ENCODE results near the gene DNAH7.

The DNAH7 gene

DNA sequence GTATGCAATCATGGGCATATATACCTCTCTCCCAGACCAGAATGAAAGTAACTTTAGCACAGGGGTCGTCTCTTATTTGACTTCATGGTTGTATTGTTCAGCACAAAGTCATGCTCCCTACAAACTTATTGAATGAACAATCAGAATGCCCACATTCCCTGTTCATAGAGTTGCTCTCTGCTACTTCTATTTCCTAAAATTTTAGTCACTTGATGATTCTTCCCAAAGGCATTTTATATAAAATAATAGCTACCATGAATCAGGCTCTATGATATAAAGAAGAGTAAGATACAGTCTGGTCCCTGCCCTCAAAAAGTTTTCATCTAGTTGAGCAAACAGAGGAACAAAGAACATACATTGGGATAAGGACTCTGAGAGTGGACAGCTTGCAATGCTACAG, 249.4 kb downstream of the DNAH7 start:
- no peaks in the 10 kb centered on the region for H3K9me3 ChIP-seq (ENCODE audit: control extremely low read depth in 1 of 5, control insufficient read depth in 4 of 5, insufficient read depth in 2 of 5, low read depth in 1 of 5, low read length in 4 of 5)
- CTCF ChIA-PET, result interaction anchor here (1.1 kb wide), 1 partner anchor 9 kb away, joined by 5 read pairs; no protein-coding TSS in a partner anchor
- no peak overlapping the region for H3K27ac ChIP-seq (ENCODE audit: insufficient read depth in 1 of 2, low read depth in 1 of 2, low read length in 2 of 2, poor library complexity in 1 of 2, severe bottlenecking in 2 of 2)
- H3K36me3 ChIP-seq (ENCODE audit: control insufficient read depth in 4 of 4, insufficient read depth in 4 of 4, low read length in 3 of 4), result no peaks in the 10 kb centered on the region
- no peak overlapping the region for H3K4me3 ChIP-seq (ENCODE audit: control insufficient read depth in 1 of 7, extremely low read depth in 1 of 7, insufficient read depth in 4 of 7, low read depth in 2 of 7, low read length in 6 of 7)
- 67% methylated on average over 1 of the region's 1 CpG for WGBS (ENCODE audit: insufficient coverage)
- H3K4me1 ChIP-seq (ENCODE audit: control extremely low read depth in 1 of 4, control insufficient read depth in 4 of 4, insufficient read depth in 4 of 4, low read length in 3 of 4), result peaks cover 0 to 16% (median 8%) of the 10 kb centered on the region in 4 experiments
- POLR2A ChIA-PET, result no interaction called here
- no peaks in the 10 kb centered on the region for H3K27me3 ChIP-seq (replicated peaks in 2 of 5; ENCODE audit: control insufficient read depth in 4 of 5, insufficient read depth in 5 of 5, low read length in 4 of 5)
- no peak for DNase-seq

- H3K9me3 ChIP-seq (ENCODE audit: control extremely low read depth in 1 of 5, control insufficient read depth in 4 of 5, insufficient read depth in 2 of 5, low read depth in 1 of 5, low read length in 4 of 5), result no peaks in the 10 kb centered on the region
- no peaks in the 10 kb centered on the region for H3K36me3 ChIP-seq (ENCODE audit: control insufficient read depth in 4 of 4, insufficient read depth in 4 of 4, low read length in 3 of 4)
- DNase-seq, result peak in 2 of 3 donors; percentile 15 to 23
- H3K4me1 ChIP-seq (ENCODE audit: control extremely low read depth in 1 of 4, control insufficient read depth in 4 of 4, insufficient read depth in 4 of 4, low read length in 3 of 4), result peaks cover 0 to 16% (median 8%) of the 10 kb centered on the region in 4 experiments
- ChIA-PET POLR2A (no interaction called here), CTCF (no interaction called here)
- no peaks in the 10 kb centered on the region for H3K27me3 ChIP-seq (replicated peaks in 2 of 5; ENCODE audit: control insufficient read depth in 4 of 5, insufficient read depth in 5 of 5, low read length in 4 of 5)
- no peak overlapping the region for H3K27ac ChIP-seq (ENCODE audit: insufficient read depth in 1 of 2, low read depth in 1 of 2, low read length in 2 of 2, poor library complexity in 1 of 2, severe bottlenecking in 2 of 2)
- H3K4me3 ChIP-seq (ENCODE audit: control insufficient read depth in 1 of 7, extremely low read depth in 1 of 7, insufficient read depth in 4 of 7, low read depth in 2 of 7, low read length in 6 of 7), result no peak overlapping the region
- 40% methylated on average over 1 of the region's 3 CpGs for WGBS (ENCODE audit: insufficient coverage)
These were observed 250.1 kb downstream of the DNAH7 start for GRCh38 chr2:195818526-195818925.

- Histone ChIP-seq H3K27ac (ENCODE audit: insufficient read depth in 1 of 2, low read depth in 1 of 2, low read length in 2 of 2, poor library complexity in 1 of 2, severe bottlenecking in 2 of 2) (no peak overlapping the region), H3K4me3 (ENCODE audit: control insufficient read depth in 1 of 7, extremely low read depth in 1 of 7, insufficient read depth in 4 of 7, low read depth in 2 of 7, low read length in 6 of 7) (no peak overlapping the region), H3K36me3 (ENCODE audit: control insufficient read depth in 4 of 4, insufficient read depth in 4 of 4, low read length in 3 of 4) (no peaks in the 10 kb centered on the region), H3K9me3 (ENCODE audit: control extremely low read depth in 1 of 5, control insufficient read depth in 4 of 5, insufficient read depth in 2 of 5, low read depth in 1 of 5, low read length in 4 of 5) (no peaks in the 10 kb centered on the region), H3K27me3 (replicated peaks in 2 of 5; ENCODE audit: control insufficient read depth in 4 of 5, insufficient read depth in 5 of 5, low read length in 4 of 5) (no peaks in the 10 kb centered on the region), H3K4me1 (ENCODE audit: control extremely low read depth in 1 of 4, control insufficient read depth in 4 of 4, insufficient read depth in 4 of 4, low read length in 3 of 4) (peaks cover 0 to 16% (median 8%) of the 10 kb centered on the region in 4 experiments)
- CTCF ChIA-PET, result no interaction called here
- DNase-seq, result peak in 2 of 3 donors; percentile 25 to 50
- POLR2A ChIA-PET, result interaction anchor here (1.0 kb wide), 1 partner anchor 8 kb away, joined by 3 read pairs; no protein-coding TSS in a partner anchor
These were observed 250.5 kb downstream of the DNAH7 start for GRCh38 chr2:195818106-195818505.

- H3K27ac ChIP-seq (ENCODE audit: insufficient read depth in 1 of 2, low read depth in 1 of 2, low read length in 2 of 2, poor library complexity in 1 of 2, severe bottlenecking in 2 of 2), result no peak overlapping the region
- no peaks in the 10 kb centered on the region for H3K9me3 ChIP-seq (ENCODE audit: control extremely low read depth in 1 of 5, control insufficient read depth in 4 of 5, insufficient read depth in 2 of 5, low read depth in 1 of 5, low read length in 4 of 5)
- ChIA-PET POLR2A (no interaction called here), CTCF (no interaction called here)
- peaks cover 0 to 10% (median 6%) of the 10 kb centered on the region in 4 experiments for H3K4me1 ChIP-seq (ENCODE audit: control extremely low read depth in 1 of 4, control insufficient read depth in 4 of 4, insufficient read depth in 4 of 4, low read length in 3 of 4)
- no peaks in the 10 kb centered on the region for H3K27me3 ChIP-seq (replicated peaks in 2 of 5; ENCODE audit: control insufficient read depth in 4 of 5, insufficient read depth in 5 of 5, low read length in 4 of 5)
- no peak for DNase-seq
- no peak overlapping the region for H3K4me3 ChIP-seq (ENCODE audit: control insufficient read depth in 1 of 7, extremely low read depth in 1 of 7, insufficient read depth in 4 of 7, low read depth in 2 of 7, low read length in 6 of 7)
- WGBS (ENCODE audit: insufficient coverage), result no CpG with 5 or more reads among the region's 2 CpGs
- no peaks in the 10 kb centered on the region for H3K36me3 ChIP-seq (ENCODE audit: control insufficient read depth in 4 of 4, insufficient read depth in 4 of 4, low read length in 3 of 4)
These were observed 253.6 kb downstream of the DNAH7 start for GRCh38 chr2:195815083-195815482.

- H3K4me3 ChIP-seq (ENCODE audit: control insufficient read depth in 1 of 7, extremely low read depth in 1 of 7, insufficient read depth in 4 of 7, low read depth in 2 of 7, low read length in 6 of 7), result no peak overlapping the region
- WGBS (ENCODE audit: insufficient coverage), result 100% methylated on average over 1 of the region's 3 CpGs
- H3K9me3 ChIP-seq (ENCODE audit: control extremely low read depth in 1 of 5, control insufficient read depth in 4 of 5, insufficient read depth in 2 of 5, low read depth in 1 of 5, low read length in 4 of 5), result no peaks in the 10 kb centered on the region
- H3K27me3 ChIP-seq (replicated peaks in 2 of 5; ENCODE audit: control insufficient read depth in 4 of 5, insufficient read depth in 5 of 5, low read length in 4 of 5), result no peaks in the 10 kb centered on the region
- POLR2A ChIA-PET, result no interaction called here
- DNase-seq, result no peak
- H3K36me3 ChIP-seq (ENCODE audit: control insufficient read depth in 4 of 4, insufficient read depth in 4 of 4, low read length in 3 of 4), result no peaks in the 10 kb centered on the region
- CTCF ChIA-PET, result no interaction called here
- no peak overlapping the region for H3K27ac ChIP-seq (ENCODE audit: insufficient read depth in 1 of 2, low read depth in 1 of 2, low read length in 2 of 2, poor library complexity in 1 of 2, severe bottlenecking in 2 of 2)
- H3K4me1 ChIP-seq (ENCODE audit: control extremely low read depth in 1 of 4, control insufficient read depth in 4 of 4, insufficient read depth in 4 of 4, low read length in 3 of 4), result peaks cover 0 to 7% (median 4%) of the 10 kb centered on the region in 4 experiments
These were observed 255.2 kb downstream of the DNAH7 start for GRCh38 chr2:195813421-195813820.

- WGBS (ENCODE audit: insufficient coverage), result no CpG with 5 or more reads among the region's 4 CpGs
- CTCF ChIA-PET, result interaction anchor here (1.3 kb wide), 1 partner anchor 9 kb away, joined by 5 read pairs; no protein-coding TSS in a partner anchor
- Histone ChIP-seq H3K27ac (ENCODE audit: insufficient read depth in 1 of 2, low read depth in 1 of 2, low read length in 2 of 2, poor library complexity in 1 of 2, severe bottlenecking in 2 of 2) (no peak overlapping the region), H3K4me1 (ENCODE audit: control extremely low read depth in 1 of 4, control insufficient read depth in 4 of 4, insufficient read depth in 4 of 4, low read length in 3 of 4) (no peaks in the 10 kb centered on the region), H3K27me3 (replicated peaks in 2 of 5; ENCODE audit: control insufficient read depth in 4 of 5, insufficient read depth in 5 of 5, low read length in 4 of 5) (no peaks in the 10 kb centered on the region), H3K4me3 (ENCODE audit: control insufficient read depth in 1 of 7, extremely low read depth in 1 of 7, insufficient read depth in 4 of 7, low read depth in 2 of 7, low read length in 6 of 7) (no peak overlapping the region), H3K9me3 (ENCODE audit: control extremely low read depth in 1 of 5, control insufficient read depth in 4 of 5, insufficient read depth in 2 of 5, low read depth in 1 of 5, low read length in 4 of 5) (no peaks in the 10 kb centered on the region), H3K36me3 (ENCODE audit: control insufficient read depth in 4 of 4, insufficient read depth in 4 of 4, low read length in 3 of 4) (no peaks in the 10 kb centered on the region)
- DNase-seq, result no peak
- POLR2A ChIA-PET, result no interaction called here
These were observed 258.1 kb downstream of the DNAH7 start for GRCh38 chr2:195810340-195811098.

GRCh38 chr2:195808189-195808588, 260.4 kb downstream of the DNAH7 start:
- H3K36me3 ChIP-seq (ENCODE audit: control insufficient read depth in 4 of 4, insufficient read depth in 4 of 4, low read length in 3 of 4), result no peaks in the 10 kb centered on the region
- WGBS (ENCODE audit: insufficient coverage), result no CpG with 5 or more reads among the region's 1 CpG
- no peaks in the 10 kb centered on the region for H3K9me3 ChIP-seq (ENCODE audit: control extremely low read depth in 1 of 5, control insufficient read depth in 4 of 5, insufficient read depth in 2 of 5, low read depth in 1 of 5, low read length in 4 of 5)
- H3K4me3 ChIP-seq (ENCODE audit: control insufficient read depth in 1 of 7, extremely low read depth in 1 of 7, insufficient read depth in 4 of 7, low read depth in 2 of 7, low read length in 6 of 7), result no peak overlapping the region
- CTCF ChIA-PET, result no interaction called here
- DNase-seq, result no peak
- no peaks in the 10 kb centered on the region for H3K27me3 ChIP-seq (replicated peaks in 2 of 5; ENCODE audit: control insufficient read depth in 4 of 5, insufficient read depth in 5 of 5, low read length in 4 of 5)
- no peak overlapping the region for H3K27ac ChIP-seq (ENCODE audit: insufficient read depth in 1 of 2, low read depth in 1 of 2, low read length in 2 of 2, poor library complexity in 1 of 2, severe bottlenecking in 2 of 2)
- POLR2A ChIA-PET, result no interaction called here
- no peaks in the 10 kb centered on the region for H3K4me1 ChIP-seq (ENCODE audit: control extremely low read depth in 1 of 4, control insufficient read depth in 4 of 4, insufficient read depth in 4 of 4, low read length in 3 of 4)

Data from common myeloid progenitor, CD34-positive (primary cell).